Lower lobe of right lung (tissue), 2 donors: ENCODE data around the gene STAT4. TPM values are rescaled to one million over a fixed set of nuclear protein-coding genes. Genes with fewer than 3 reads are reported as not detected.

Experiments
- ATAC-seq, 2 donors: fragments of 200-7000 bp; cut with Tn5 transposase; one replicate each; pipeline ENCODE4 v1.9.1; 2020 to 2022; ENCODE audit warnings: mild to moderate bottlenecking in 2 of 2, moderate library complexity in 2 of 2
- DNase-seq: peaks from one replicate; pipeline ENCODE4 v3.0.0-alpha.2; 2020
- H3K27ac ChIP-seq: fragments of 200-600 bp; one replicate; pipeline ENCODE4 v1.8.0; 2022
- H3K27me3 ChIP-seq: fragments of 200-600 bp; one replicate; pipeline ENCODE4 v1.8.0; 2022; ENCODE audit warnings: low read depth
- H3K36me3 ChIP-seq: fragments of 200-600 bp; one replicate; pipeline ENCODE4 v1.8.0; 2022; ENCODE audit warnings: mild to moderate bottlenecking
- H3K4me1 ChIP-seq: fragments of 200-600 bp; one replicate; pipeline ENCODE4 v1.8.0; 2022
- H3K4me3 ChIP-seq: fragments of 200-600 bp; one replicate; pipeline ENCODE4 v1.8.0; 2022; ENCODE audit warnings: mild to moderate bottlenecking
- H3K9me3 ChIP-seq: fragments of 200-600 bp; one replicate; pipeline ENCODE4 v1.8.0; 2022
- CTCF ChIP-seq: fragments of 200-600 bp; IDR thresholded peaks from one replicate; pipeline ENCODE4 v1.8.0; 2022; ENCODE audit warnings: antibody characterized with exemption, mild to moderate bottlenecking
- intact Hi-C: fragments of 100-400 bp; cut with DNase I; formaldehyde crosslinking; loops from one replicate; pipeline ENCODE4 v1.11.0; 2022
- total RNA-seq: library from RNA; stranded (reverse); fragmentation: NEBNext Ultra II Directional; extraction: Animal tissue kit (Norgen Biotek cat#: 25700); gene quantifications from one replicate; pipeline ENCODE4 v1.2.1, GENCODE V29; 2021
- donor health status: DM: no; HTN: yes; CAD: no; lungs with severe emphysema.

Gene STAT4
- total RNA-seq, 1 donor from 2014 or later, result 5.8 TPM

GRCh38 chr2:191158747-191159146, 8.0 kb upstream of the STAT4 start:
- no peak for ATAC-seq
- no peaks in the 10 kb centered on the region for H3K4me1 ChIP-seq
- H3K27ac ChIP-seq, result no peak overlapping the region
- DNase-seq, result no peak
- H3K9me3 ChIP-seq, result no peaks in the 10 kb centered on the region
- no peak overlapping the region for H3K4me3 ChIP-seq
- intact Hi-C loops, result no loop called here
- H3K27me3 ChIP-seq, result no peaks in the 10 kb centered on the region
- no peak for TF ChIP-seq CTCF
- H3K36me3 ChIP-seq, result no peaks in the 10 kb centered on the region

GRCh38 chr2:191158193-191158592, 7.4 kb upstream of the STAT4 start:
- no peaks in the 10 kb centered on the region for H3K27me3 ChIP-seq
- DNase-seq (no peak), ATAC-seq (peak; percentile 73 to 74)
- H3K27ac ChIP-seq, result no peak overlapping the region
- intact Hi-C loops, result no loop called here
- H3K4me1 ChIP-seq, result no peaks in the 10 kb centered on the region
- no peak overlapping the region for H3K4me3 ChIP-seq
- H3K36me3 ChIP-seq, result no peaks in the 10 kb centered on the region
- no peak for TF ChIP-seq CTCF
- no peaks in the 10 kb centered on the region for H3K9me3 ChIP-seq

- Histone ChIP-seq H3K9me3 (no peaks in the 10 kb centered on the region), H3K4me3 (no peak overlapping the region), H3K4me1 (peaks cover 10% of the 10 kb centered on the region), H3K36me3 (no peaks in the 10 kb centered on the region), H3K27me3 (no peaks in the 10 kb centered on the region), H3K27ac (no peak overlapping the region)
- no peak for DNase-seq
- intact Hi-C loops, result no loop called here
- ATAC-seq, result peak in 1 of 2 donors; percentile 46
- TF ChIP-seq CTCF, result peak; percentile 61
Observed at GRCh38 chr2:191155608-191156071, 4.8 kb upstream of the STAT4 start.

- no peak overlapping the region for H3K4me3 ChIP-seq
- ATAC-seq, result no peak
Observed at GRCh38 chr2:191153716-191154115, 2.9 kb upstream of the STAT4 start.

GRCh38 chr2:191152482-191153240, 1.9 kb upstream of the STAT4 start:
- Histone ChIP-seq H3K27ac (no peak overlapping the region), H3K4me3 (no peak overlapping the region), H3K4me1 (peaks cover 16% of the 10 kb centered on the region), H3K9me3 (no peaks in the 10 kb centered on the region), H3K36me3 (no peaks in the 10 kb centered on the region), H3K27me3 (no peaks in the 10 kb centered on the region)
- ATAC-seq (no peak), DNase-seq (no peak)
- intact Hi-C loops, result no loop called here
- no peak for TF ChIP-seq CTCF

More at GRCh38 chr2:191153716-191154115, 2.9 kb upstream of the STAT4 start:
- Histone ChIP-seq H3K4me1 (peaks cover 16% of the 10 kb centered on the region), H3K27me3 (no peaks in the 10 kb centered on the region), H3K36me3 (no peaks in the 10 kb centered on the region), H3K27ac (no peak overlapping the region), H3K9me3 (no peaks in the 10 kb centered on the region)
- intact Hi-C loops, result no loop called here
- TF ChIP-seq CTCF, result no peak
- DNase-seq, result no peak
